Cardiac fibroblast (primary cell): ENCODE measurements around the gene GPR156.

Experiments used
- DNase-seq, 2 donors: peaks; one replicate each; pipeline versions ENCODE4 v3.0.0 to v3.0.0-alpha.2; 2010; ENCODE audit warnings: low read depth in 2 of 2
- H3K4me3 ChIP-seq, 2 donors: replicated peaks in 1 of 2; 1 replicate in 1 of 2; 2 replicates in 1 of 2; pipeline ENCODE4 v1.5.1; 2011; ENCODE audit warnings: low read depth in 2 of 2, low read length in 2 of 2, mild to moderate bottlenecking in 2 of 2, moderate library complexity in 1 of 2
- TF ChIP-seq, protein P1 (sequence below): IDR thresholded peaks from one replicate; pipeline ENCODE4 v1.5.1; 2011; ENCODE audit warnings: low read depth, mild to moderate bottlenecking, low read length, inconsistent platforms

GPR156 gene

GRCh38 chr3:120275618-120276017 lies 9.4 kb downstream of the GPR156 start:
- TF ChIP-seq, protein P1, sequence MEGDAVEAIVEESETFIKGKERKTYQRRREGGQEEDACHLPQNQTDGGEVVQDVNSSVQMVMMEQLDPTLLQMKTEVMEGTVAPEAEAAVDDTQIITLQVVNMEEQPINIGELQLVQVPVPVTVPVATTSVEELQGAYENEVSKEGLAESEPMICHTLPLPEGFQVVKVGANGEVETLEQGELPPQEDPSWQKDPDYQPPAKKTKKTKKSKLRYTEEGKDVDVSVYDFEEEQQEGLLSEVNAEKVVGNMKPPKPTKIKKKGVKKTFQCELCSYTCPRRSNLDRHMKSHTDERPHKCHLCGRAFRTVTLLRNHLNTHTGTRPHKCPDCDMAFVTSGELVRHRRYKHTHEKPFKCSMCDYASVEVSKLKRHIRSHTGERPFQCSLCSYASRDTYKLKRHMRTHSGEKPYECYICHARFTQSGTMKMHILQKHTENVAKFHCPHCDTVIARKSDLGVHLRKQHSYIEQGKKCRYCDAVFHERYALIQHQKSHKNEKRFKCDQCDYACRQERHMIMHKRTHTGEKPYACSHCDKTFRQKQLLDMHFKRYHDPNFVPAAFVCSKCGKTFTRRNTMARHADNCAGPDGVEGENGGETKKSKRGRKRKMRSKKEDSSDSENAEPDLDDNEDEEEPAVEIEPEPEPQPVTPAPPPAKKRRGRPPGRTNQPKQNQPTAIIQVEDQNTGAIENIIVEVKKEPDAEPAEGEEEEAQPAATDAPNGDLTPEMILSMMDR, result no peak
- no peak for DNase-seq
- no peak overlapping the region for H3K4me3 ChIP-seq

GRCh38 chr3:120274739-120275167 lies 10.3 kb downstream of the GPR156 start:
- no peak overlapping the region for H3K4me3 ChIP-seq
- DNase-seq, result peak; percentile 10 to 34
- TF ChIP-seq, protein P1, result no peak

DNA sequence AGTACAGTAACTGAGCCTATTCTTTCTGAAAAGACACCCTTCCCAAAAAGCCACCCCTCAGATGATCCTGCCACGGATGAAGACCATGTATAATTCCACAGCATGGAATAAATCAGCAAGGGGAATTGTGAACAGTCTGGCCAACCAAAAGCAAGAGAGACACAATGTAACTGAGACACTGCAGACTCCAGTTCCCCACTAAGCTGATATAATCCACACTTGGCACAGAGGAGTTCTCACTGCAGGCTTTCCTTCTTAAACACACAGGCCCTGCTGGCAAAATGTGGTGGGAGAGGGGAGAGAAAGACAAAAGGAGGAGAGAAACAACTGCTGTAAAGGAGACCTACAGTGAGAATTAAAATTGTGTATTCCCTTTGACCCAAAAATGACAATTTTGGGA lies 12.7 kb downstream of the GPR156 start:
- no peak overlapping the region for H3K4me3 ChIP-seq
- no peak for DNase-seq
- TF ChIP-seq, protein P1, result no peak

GRCh38 chr3:120265989-120266388 lies 19.0 kb downstream of the GPR156 start:
- DNase-seq, result no peak
- TF ChIP-seq, protein P1, result no peak

GRCh38 chr3:120264963-120265362 lies 20.1 kb downstream of the GPR156 start:
- TF ChIP-seq, protein P1, result no peak
- DNase-seq, result no peak
- no peak overlapping the region for H3K4me3 ChIP-seq

More at GRCh38 chr3:120265989-120266388, 19.0 kb downstream of the GPR156 start:
- H3K4me3 ChIP-seq, result no peak overlapping the region

DNA sequence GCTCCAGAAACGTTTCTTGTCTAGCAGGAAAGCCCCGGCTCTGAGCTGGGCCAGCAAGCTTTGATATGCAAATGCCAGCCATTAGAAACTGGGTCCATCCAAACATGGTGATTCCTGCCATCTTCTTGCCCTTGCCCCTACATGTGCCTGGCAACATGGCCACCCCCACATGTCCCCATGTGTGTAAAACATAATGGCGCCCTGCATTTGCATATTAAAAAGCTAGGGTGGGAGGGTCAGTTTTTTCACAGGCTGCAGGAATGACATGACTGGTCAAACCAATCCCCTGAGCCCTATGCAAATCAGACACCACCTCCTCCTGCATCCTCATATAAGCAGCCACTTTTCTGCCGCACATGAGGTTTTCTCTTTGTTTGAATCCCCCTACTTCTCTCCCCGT lies 21.2 kb downstream of the GPR156 start:
- TF ChIP-seq, protein P1, result no peak
- H3K4me3 ChIP-seq, result no peak overlapping the region
- no peak for DNase-seq

DNA sequence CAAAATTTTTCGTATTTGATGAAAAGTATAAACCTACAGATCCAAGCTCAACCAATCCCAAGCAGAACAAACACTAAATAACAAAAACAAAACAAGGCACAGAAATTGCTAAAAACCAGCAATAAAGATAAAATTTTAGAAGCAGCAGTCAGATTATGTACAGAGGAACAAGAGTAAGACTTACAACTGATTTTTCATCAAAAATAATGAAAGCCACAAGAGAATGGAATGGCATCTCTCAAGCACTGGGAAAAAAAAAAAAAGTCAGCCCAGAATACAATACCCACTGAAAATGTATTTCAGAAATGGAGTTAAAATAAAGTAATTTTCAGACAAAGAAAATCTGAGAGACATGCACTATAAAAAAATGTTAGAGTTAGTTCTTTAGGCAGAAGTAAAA lies 27.0 kb downstream of the GPR156 start:
- TF ChIP-seq, protein P1, result no peak
- no peak for DNase-seq

More for the DNA sequence above, 27.0 kb downstream of the GPR156 start:
- no peak overlapping the region for H3K4me3 ChIP-seq
